Peyer's patch (tissue), 4 donors: Measurements from ENCODE around the gene IFNA16.
"Not testable (repeated sequence)": the region's sequence is repeated elsewhere in the genome, so short reads cannot be mapped to it uniquely, and the experiment has no call there.

Source experiments
- CTCF ChIP-seq, 6 experiments: fragments of 450-650 bp in 4 of 6; fragments of 200-600 bp in 2 of 6; sonication (generic) in 1 of 6; IDR thresholded peaks; one replicate each; pipeline ENCODE4 v1.5.1; 2017 to 2019; ENCODE audit warnings: antibody characterized with exemption in 6 of 6, mild to moderate bottlenecking in 3 of 6, moderate library complexity in 1 of 6
- POLR2A ChIP-seq, 2 donors: fragments of 450-650 bp; IDR thresholded peaks; one replicate each; pipeline ENCODE4 v1.5.1; 2017; ENCODE audit warnings: antibody characterized with exemption in 2 of 2, mild to moderate bottlenecking in 2 of 2, moderate library complexity in 2 of 2

- not testable (repeated sequence) for TF ChIP-seq CTCF, POLR2A (IDR thresholded peaks at IDR 0.05)
These were observed 6.3 kb downstream of the IFNA16 start for GRCh38 chr9:21210782-21211181.
